ENCODE measurements around the gene FGB.

GRCh38 chr4:154609532-154609931 is 46.7 kb downstream of the FGB start:
- TF ChIP-seq CTCF (IDR thresholded peaks at IDR 0.05; ENCODE audit: insufficient read depth, low read depth, low read length) = no peak
- no peak for TF ChIP-seq EZH2 (IDR thresholded peaks at IDR 0.05; ENCODE audit: insufficient read depth, low read length)
